Calu3 (cell line): ENCODE results near the gene GET4. TPM values are rescaled to one million over a fixed set of nuclear protein-coding genes. Genes with fewer than 3 reads are reported as not detected.

ENCODE experiments used
- BruUV-seq: library from RNA; stranded (reverse); fragments of 400-500 nt; replicated peaks from 2 replicates; lab custom pipeline; 2021; lab: Mats Ljungman, UMichigan
- CTCF ChIA-PET: fragments of 300-600 bp; sonication (Branson Sonifier 250); formaldehyde crosslinking; loops from one replicate; lab custom pipeline; 2022; ENCODE audit warnings: antibody characterized with exemption; lab: Charles Lee
- DNase-seq: peaks from one replicate; pipeline ENCODE4 v3.0.0; 2022
- H3K27ac Mint-ChIP-seq: one replicate; pipeline ENCODE4 v1.8.0; 2022; ENCODE audit warnings: mixed read lengths; ENCODE audit not compliant: unreplicated experiment
- H3K27me3 Mint-ChIP-seq: one replicate; pipeline ENCODE4 v1.8.0; 2022; ENCODE audit warnings: mixed read lengths; ENCODE audit not compliant: unreplicated experiment
- H3K36me3 Mint-ChIP-seq: one replicate; pipeline ENCODE4 v1.8.0; 2022; ENCODE audit warnings: mild to moderate bottlenecking, moderate library complexity, mixed read lengths; ENCODE audit not compliant: insufficient read depth, unreplicated experiment
- H3K4me1 Mint-ChIP-seq: one replicate; pipeline ENCODE4 v1.8.0; 2022; ENCODE audit warnings: mild to moderate bottlenecking, low read depth, mixed read lengths; ENCODE audit not compliant: unreplicated experiment
- H3K4me3 Mint-ChIP-seq: one replicate; pipeline ENCODE4 v1.8.0; 2022; ENCODE audit warnings: mild to moderate bottlenecking, low read depth, moderate library complexity, mixed read lengths; ENCODE audit not compliant: unreplicated experiment
- H3K9me3 Mint-ChIP-seq: one replicate; pipeline ENCODE4 v1.8.0; 2022; ENCODE audit warnings: low read depth, mixed read lengths; ENCODE audit not compliant: unreplicated experiment
- CTCF ChIP-seq: fragments of 200-600 bp; IDR thresholded peaks from one replicate; pipeline ENCODE4 v1.8.0; 2022; ENCODE audit warnings: antibody characterized with exemption; ENCODE audit not compliant: unreplicated experiment
- intact Hi-C: fragments of 100-400 bp; cut with micrococcal nuclease; formaldehyde crosslinking; loops from one replicate; pipeline ENCODE4 v1.10.0; 2022; ENCODE audit not compliant: unreplicated experiment
- total RNA-seq: library from RNA; stranded (reverse); gene quantifications from 2 replicates; pipeline ENCODE4 v1.2.3, GENCODE V29; 2022

GET4 gene
- total RNA-seq, 1 experiment from 2014 or later: 145 TPM

DNA sequence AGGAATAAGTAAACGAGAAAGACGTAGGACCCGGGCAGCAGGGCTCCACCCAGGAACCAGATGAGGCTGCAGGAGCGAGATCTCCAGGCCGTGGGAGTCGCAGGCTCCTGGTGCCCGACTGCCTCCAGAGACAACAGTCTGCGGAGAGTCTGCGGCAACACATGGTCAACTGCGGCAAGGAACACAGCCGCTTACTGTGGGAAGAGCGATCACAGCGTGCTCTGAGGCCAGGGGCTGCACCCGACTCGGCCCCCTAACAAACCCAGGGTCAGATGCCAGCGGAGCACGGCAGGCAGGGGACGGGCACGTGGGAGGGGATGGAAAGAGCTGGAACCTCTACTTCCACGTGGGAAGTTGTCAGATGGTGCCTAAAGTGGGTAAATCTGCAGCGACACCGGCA, 26.6 kb downstream of the GET4 start:
- no peak for TF ChIP-seq CTCF
- Mint-ChIP-seq H3K36me3 (peaks cover 75% of the 10 kb centered on the region), H3K4me3 (no peak overlapping the region), H3K27me3 (peaks cover 21% of the 10 kb centered on the region), H3K9me3 (no peaks in the 10 kb centered on the region), H3K4me1 (peaks cover 22% of the 10 kb centered on the region), H3K27ac (peak overlapping the region; percentile 5)
- no peak for DNase-seq
- no TSS peak for BruUV-seq
- CTCF ChIA-PET: no interaction called here
- intact Hi-C loops: no loop called here

DNA sequence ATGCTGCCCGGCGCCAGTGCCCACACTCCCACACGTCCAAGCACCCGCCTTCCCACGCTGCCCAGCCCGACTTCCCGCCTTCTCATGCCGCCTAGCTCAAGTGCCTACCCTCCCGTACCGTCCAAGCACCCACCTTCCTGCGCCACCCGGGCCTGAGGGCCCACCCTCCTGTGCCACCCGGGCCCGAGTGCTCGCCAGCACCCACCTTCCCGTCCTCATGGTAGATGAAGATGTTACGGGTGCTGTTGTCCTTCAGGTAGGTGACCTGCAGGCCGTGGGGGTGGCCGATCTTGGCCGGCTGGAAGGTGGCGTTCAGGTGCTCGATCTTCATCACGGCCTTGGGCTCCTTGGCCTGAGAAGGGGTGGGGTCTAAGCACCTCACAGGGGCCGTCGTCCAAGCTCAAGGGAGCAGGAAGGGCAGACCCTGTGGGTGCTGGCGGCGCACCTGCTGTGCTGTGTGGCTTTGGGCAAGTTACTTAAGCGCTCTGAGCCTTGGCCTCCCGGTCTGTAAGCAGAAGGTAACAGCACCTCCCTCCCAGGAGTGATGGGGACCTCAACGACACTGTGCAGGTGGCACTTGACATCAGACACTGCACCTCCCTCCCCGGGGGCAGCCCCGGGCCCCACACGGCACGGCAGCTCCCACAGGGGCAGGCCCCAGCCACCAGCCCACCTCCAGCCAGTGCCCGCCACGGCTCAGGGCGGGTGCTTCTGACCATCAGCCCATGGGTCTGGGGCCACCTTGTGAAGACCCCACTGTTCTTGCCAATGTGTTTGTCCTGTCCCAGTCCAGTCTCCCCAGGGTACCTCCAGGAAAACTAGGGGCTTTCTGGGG, 27.8 kb downstream of the GET4 start:
- no peaks in the 10 kb centered on the region for H3K9me3 Mint-ChIP-seq
- no TSS peak for BruUV-seq
- no peak for DNase-seq
- no peak for TF ChIP-seq CTCF
- peaks cover 71% of the 10 kb centered on the region for H3K36me3 Mint-ChIP-seq
- H3K27me3 Mint-ChIP-seq: peaks cover 21% of the 10 kb centered on the region
- H3K4me3 Mint-ChIP-seq: no peak overlapping the region
- H3K4me1 Mint-ChIP-seq: peaks cover 22% of the 10 kb centered on the region
- peak overlapping the region; percentile 24 for H3K27ac Mint-ChIP-seq
- intact Hi-C loops: no loop called here
- CTCF ChIA-PET: no interaction called here

DNA sequence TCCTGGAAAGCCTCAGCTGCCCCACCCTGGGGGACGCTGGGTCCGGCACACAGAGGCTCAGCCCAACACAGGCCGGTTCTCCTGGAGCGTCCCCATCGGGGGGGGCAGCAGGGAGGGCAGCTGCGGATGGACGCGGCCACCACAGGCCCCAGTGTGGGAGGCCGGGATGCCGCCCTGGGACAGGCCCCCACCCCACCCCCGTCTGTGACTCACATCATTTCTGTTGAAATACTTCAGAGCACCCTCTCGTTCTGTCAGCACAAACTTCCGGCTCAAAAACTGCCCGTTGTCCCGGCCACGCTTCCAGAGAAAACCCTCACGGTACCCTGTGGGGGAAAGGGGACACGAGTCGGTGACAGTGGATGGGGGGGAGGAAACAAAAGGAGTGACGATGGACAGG, 28.5 kb downstream of the GET4 start:
- BruUV-seq: no TSS peak
- intact Hi-C loops: no loop called here
- Mint-ChIP-seq H3K4me1 (peaks cover 22% of the 10 kb centered on the region), H3K4me3 (no peak overlapping the region), H3K27ac (peak overlapping the region; percentile 50), H3K9me3 (no peaks in the 10 kb centered on the region), H3K36me3 (peaks cover 70% of the 10 kb centered on the region), H3K27me3 (peaks cover 21% of the 10 kb centered on the region)
- CTCF ChIA-PET: no interaction called here
- TF ChIP-seq CTCF: no peak
- no peak for DNase-seq

- Mint-ChIP-seq H3K27ac (no peak overlapping the region), H3K9me3 (no peaks in the 10 kb centered on the region), H3K27me3 (peaks cover 21% of the 10 kb centered on the region), H3K4me3 (no peak overlapping the region), H3K4me1 (peaks cover 22% of the 10 kb centered on the region), H3K36me3 (peaks cover 59% of the 10 kb centered on the region)
- no TSS peak for BruUV-seq
- intact Hi-C loops: no loop called here
- TF ChIP-seq CTCF: no peak
- DNase-seq: no peak
- CTCF ChIA-PET: interaction anchor here (1.6 kb wide), 1 partner anchor 11 kb away, joined by 4 read pairs; no protein-coding TSS in a partner anchor
These were observed 30.4 kb downstream of the GET4 start for GRCh38 chr7:906776-907157.
